GM21360 (cell line): ENCODE data around the gene CENPN.

ENCODE experiments used
- ATAC-seq: cut with Tn5 transposase; IDR thresholded peaks from one replicate; pipeline ENCODE4 v1.9.1; 2021; ENCODE audit warnings: mild to moderate bottlenecking, moderate library complexity; ENCODE audit not compliant: unreplicated experiment

CENPN gene

GRCh38 chr16:81026429-81026828, 19.4 kb downstream of the CENPN start:
- no peak for ATAC-seq

DNA sequence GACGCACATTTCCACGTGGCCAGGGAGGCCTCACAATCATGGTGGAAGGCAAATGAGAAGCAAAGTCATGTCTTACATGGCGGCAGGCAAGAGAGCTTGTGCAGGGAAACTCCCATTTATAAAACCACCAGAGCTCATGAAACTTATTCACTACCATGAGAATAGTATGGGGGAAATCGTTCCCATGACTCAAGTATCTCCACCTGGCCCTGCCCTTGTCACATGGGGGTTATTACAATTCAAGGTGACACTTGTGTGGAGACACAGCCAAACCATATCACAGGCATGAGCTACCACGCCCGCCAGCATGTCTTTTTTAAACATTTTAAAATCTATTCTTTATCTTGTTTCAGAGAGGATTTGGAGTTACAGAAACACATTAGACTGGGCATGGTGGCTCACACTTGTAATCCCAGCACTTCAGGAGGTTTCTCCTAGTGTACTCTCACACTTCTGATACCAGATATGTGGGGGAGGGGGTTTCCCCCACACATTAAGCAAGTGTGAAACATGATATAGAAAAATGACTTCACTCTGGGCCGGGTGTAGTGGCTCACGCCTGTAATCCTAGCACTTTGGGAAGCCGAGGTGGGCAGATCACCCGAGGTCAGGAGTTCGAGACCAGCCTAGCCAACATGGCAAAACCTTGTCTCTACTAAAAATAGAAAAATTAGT, 23.1 kb downstream of the CENPN start:
- no peak for ATAC-seq

DNA sequence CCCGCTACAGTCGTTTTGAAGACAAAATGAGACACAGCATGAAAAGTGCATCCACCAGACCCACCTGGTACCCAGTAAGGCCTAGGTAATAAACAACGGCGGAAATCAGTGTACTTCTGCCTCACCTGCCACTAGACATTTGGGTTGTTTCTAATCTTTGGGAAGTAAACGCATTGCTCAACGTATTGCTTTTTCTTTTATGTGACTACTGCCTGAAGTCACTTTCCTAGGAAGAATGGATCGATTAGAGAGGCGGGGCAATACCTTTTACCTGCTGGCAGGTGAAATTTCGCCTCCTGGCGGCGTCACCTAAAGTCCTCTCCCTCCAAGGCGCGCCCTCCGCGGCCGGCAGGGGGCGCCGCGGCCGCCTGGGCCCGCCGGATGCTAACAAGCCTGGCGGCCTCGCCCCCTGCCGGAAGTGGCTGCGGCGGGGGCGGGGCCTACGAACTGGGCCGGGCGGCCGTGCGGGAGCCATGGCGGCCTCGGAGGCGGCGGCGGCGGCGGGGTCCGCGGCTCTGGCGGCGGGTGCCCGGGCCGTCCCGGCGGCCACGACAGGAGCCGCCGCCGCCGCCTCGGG, 28.5 kb downstream of the CENPN start, which contains the start of gene ATMIN:
Gene ATMIN, plus strand, starts transcription at position 445 of the 577 bp plus-strand sequence. Its CDS starts 29 bp downstream, at position 474.
- peak; percentile 89 for ATAC-seq

DNA sequence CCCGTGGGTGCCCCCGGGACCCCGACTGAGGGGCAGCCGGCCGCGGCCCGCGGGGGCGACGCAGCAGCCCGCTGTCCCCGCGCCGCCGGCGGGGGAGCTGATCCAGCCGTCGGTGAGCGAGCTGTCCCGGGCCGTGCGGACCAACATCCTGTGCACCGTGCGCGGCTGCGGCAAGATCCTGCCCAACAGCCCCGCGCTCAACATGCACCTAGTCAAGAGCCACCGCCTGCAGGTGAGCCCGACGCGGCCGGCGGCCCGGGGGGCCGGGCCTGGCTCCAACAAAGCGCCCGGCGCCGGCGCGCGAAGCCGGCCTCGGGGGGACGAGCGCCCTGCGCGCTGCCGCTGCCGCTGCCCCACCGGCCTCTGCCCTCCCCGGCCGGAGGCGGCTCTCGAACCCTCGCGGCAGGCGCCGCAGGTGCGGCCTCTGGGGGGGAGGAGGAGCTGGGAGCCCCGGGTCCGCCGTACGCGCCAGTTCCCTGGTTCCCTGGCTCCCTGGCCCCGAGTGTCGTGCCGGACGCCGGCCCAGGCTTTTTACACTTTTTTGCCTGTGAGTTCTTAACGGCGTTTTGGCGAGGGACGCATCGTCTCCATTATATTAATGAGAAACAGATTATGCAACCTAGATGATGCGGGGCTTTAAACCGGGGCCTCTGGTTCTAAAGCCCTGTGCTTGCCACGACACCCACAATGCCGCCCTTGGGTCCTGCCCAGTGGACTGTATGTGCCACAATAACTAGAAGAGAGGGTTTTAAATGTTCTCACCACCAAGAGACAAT, 29.1 kb downstream of the CENPN start:
- ATAC-seq: peak; percentile 56

- no peak for ATAC-seq
Observed at GRCh38 chr16:81036751-81037350, 29.8 kb downstream of the CENPN start.

GRCh38 chr16:81040131-81040530, 33.1 kb downstream of the CENPN start:
- ATAC-seq: no peak

- no peak for ATAC-seq
Observed at GRCh38 chr16:81040842-81041241, 33.8 kb downstream of the CENPN start.

- no peak for ATAC-seq
Observed at GRCh38 chr16:81041696-81042095, 34.7 kb downstream of the CENPN start.

- no peak for ATAC-seq
Observed at GRCh38 chr16:81042821-81043220, 35.8 kb downstream of the CENPN start.

DNA sequence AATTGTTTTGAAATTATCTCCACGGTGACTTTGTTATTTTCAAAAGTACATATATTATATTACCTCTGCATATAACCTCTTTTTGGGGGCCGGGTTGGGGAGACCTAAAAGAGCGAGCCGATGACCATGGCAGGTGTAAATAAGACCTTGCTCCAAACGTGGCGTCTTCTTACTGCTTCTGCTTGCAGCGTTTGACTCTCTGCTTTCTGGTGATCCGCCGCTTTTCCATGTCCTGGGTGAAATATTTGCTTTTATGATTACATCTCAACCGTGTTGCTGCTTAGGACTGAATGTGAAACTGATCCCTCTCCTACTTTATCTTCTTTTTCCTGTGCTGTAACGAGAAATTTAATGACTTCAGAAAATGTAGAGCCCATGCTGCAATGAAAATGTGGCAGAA, 46.7 kb downstream of the CENPN start:
- no peak for ATAC-seq

- no peak for ATAC-seq
Observed at GRCh38 chr16:81060576-81061306, 53.7 kb downstream of the CENPN start.

DNA sequence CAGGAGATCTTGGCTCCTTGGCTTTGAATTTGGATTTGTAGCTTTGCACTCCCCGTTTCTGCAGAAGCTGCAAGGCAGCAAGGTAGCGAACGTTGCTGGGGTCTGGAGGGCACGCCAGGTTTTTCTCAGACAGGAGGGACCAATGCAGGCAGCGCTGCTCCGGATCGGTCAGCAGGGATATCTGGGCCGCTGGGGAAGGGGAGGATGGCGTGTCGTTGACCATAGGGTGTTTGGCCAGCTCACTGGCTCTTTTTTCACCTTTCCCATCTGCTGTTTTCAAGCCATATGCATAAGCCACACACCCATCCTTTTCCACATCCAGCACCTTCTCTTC, 54.3 kb downstream of the CENPN start:
- no peak for ATAC-seq

GRCh38 chr16:81061871-81062608, 55.0 kb downstream of the CENPN start:
- no peak for ATAC-seq

DNA sequence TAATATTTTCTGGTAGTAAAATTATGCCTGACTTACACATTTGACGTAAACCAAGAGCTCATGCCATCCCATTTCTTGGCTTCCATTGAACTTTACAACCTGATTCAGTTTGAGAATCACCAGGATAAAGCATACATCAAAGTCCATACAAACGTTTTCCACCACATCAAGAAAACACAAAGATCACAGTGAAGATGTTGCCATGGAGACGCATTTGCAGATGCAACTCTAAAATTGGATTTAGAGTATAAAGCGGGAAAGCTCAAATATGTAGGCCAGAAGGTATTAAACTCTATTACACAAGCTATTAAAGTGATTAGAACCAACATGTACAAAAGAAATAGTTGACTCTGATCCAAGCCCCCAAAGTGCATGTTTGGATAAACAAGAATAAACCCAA, 59.7 kb downstream of the CENPN start:
- ATAC-seq: no peak

GRCh38 chr16:81067166-81067565, 60.2 kb downstream of the CENPN start:
- no peak for ATAC-seq

GRCh38 chr16:81069063-81069462, 62.0 kb downstream of the CENPN start:
- ATAC-seq: no peak

- no peak for ATAC-seq
Observed at GRCh38 chr16:81070979-81071378, 64.0 kb downstream of the CENPN start.

DNA sequence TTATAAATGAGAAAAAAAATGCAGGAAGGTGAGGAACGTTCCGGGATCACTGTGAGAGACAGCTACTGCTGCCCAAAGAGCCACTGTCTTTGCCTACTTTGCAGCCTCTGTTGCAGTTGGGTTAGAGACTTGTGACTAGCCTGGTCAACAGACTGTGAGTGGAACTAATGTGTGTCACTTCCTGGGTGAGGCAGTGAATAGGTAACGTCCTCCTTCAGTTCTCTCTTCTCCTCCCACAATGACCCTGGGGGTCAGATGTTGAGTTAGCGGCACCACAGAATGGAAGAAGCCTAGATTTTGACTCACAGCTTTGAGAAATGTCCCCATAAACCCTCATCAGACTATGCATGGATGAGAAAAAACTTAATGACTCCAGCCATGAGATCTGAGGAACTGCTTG, 64.8 kb downstream of the CENPN start:
- ATAC-seq: no peak

DNA sequence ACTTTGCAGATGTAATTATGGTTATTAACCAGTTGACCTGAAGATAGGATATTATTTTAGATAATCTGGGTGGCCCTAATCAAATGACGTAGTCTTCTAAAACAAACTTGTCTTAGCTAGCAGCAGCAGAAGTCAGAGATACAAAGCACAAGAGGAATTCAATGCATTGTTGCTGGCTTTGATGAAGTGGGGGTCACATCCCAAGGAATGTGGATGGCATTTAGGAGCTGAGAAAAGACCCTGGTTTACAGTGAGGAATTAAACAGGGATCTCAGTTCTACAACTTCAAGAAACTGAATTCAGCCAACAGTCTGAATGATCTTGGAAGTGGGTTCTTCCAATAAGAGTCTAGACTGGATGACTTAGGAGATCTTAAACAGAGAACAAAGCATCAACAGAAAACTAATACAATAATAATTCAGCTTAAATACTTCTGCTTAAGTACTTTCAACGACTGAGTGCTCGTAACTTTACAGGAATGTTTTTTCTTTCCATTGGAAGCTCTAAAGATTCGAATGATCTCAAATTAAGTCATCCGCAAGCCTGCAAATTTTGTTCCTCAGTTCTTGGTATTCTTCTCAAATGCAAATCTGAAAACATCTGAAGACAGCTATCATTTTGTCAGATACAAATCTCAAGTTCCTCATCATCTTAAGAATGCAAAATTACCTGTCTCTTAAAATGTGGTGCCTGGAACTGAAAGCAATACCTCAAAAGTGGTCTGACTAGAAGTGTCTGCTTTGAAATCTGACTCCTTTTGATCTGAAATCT, 66.7 kb downstream of the CENPN start:
- no peak for ATAC-seq
